IPS-20b (cell line): ENCODE measurements around the gene DNAJB7.

Experiments used
- H3K27ac ChIP-seq: one replicate; pipeline ENCODE4 v1.5.1; 2013; ENCODE audit warnings: low read length
- H3K27me3 ChIP-seq: 2 replicates; pipeline ENCODE4 v1.6.1; 2013; ENCODE audit warnings: mild to moderate bottlenecking, low read length, inconsistent platforms; ENCODE audit not compliant: insufficient read depth
- H3K36me3 ChIP-seq: 2 replicates; pipeline ENCODE4 v1.6.1; 2013; ENCODE audit warnings: low read depth, mild to moderate bottlenecking, inconsistent platforms, low read length, moderate library complexity; ENCODE audit not compliant: insufficient read depth
- H3K4me1 ChIP-seq: 2 replicates; pipeline ENCODE4 v1.6.1; 2013; ENCODE audit warnings: mild to moderate bottlenecking, control low read depth, inconsistent platforms, low read length, moderate library complexity; ENCODE audit not compliant: insufficient read depth
- H3K4me3 ChIP-seq: 2 replicates; pipeline ENCODE4 v1.5.1; 2013; ENCODE audit warnings: mild to moderate bottlenecking, low read length, inconsistent platforms
- H3K9ac ChIP-seq: 2 replicates; pipeline ENCODE4 v1.6.1; 2013; ENCODE audit warnings: low read depth, mild to moderate bottlenecking, inconsistent platforms, low read length, moderate library complexity
- H3K9me3 ChIP-seq: 2 replicates; pipeline ENCODE4 v1.6.1; 2013; ENCODE audit warnings: mild to moderate bottlenecking, low read depth, low read length, inconsistent platforms; ENCODE audit not compliant: insufficient read depth

Gene DNAJB7

GRCh38 chr22:40862013-40862412 lies at the start of gene DNAJB7:
Gene DNAJB7, minus strand, starts transcription at chr22:40862113. Its CDS starts 119 bp downstream, at chr22:40861994.
- Histone ChIP-seq H3K9me3 (no peaks in the 10 kb centered on the region), H3K27me3 (no peaks in the 10 kb centered on the region), H3K36me3 (peaks cover 9% of the 10 kb centered on the region; the same call in 1 of the 2 replicates), H3K9ac (no peak within 1 kb of the TSS), H3K4me1 (peaks cover 6% of the 10 kb centered on the region; the same call in 1 of the 2 replicates), H3K4me3 (no peak within 1 kb of the TSS), H3K27ac (no peak within 1 kb of the TSS)

GRCh38 chr22:40908895-40909294 lies 47.0 kb upstream of the DNAJB7 start:
- Histone ChIP-seq H3K27me3 (no peaks in the 10 kb centered on the region), H3K4me3 (no peak overlapping the region), H3K4me1 (peaks cover 4% of the 10 kb centered on the region; the same call in 1 of the 2 replicates), H3K9ac (peak overlapping the region; percentile 16; the same call in 1 of the 2 replicates), H3K9me3 (no peaks in the 10 kb centered on the region), H3K27ac (no peak overlapping the region), H3K36me3 (peaks cover 15% of the 10 kb centered on the region)

- Histone ChIP-seq H3K4me1 (peaks cover 4% of the 10 kb centered on the region; the same call in 1 of the 2 replicates), H3K36me3 (peaks cover 4% of the 10 kb centered on the region), H3K27me3 (no peaks in the 10 kb centered on the region), H3K4me3 (no peak overlapping the region), H3K9ac (no peak overlapping the region), H3K27ac (no peak overlapping the region), H3K9me3 (no peaks in the 10 kb centered on the region)
Observed at GRCh38 chr22:40904101-40904500, 42.2 kb upstream of the DNAJB7 start.

- Histone ChIP-seq H3K27me3 (no peaks in the 10 kb centered on the region), H3K36me3 (no peaks in the 10 kb centered on the region), H3K9me3 (no peaks in the 10 kb centered on the region), H3K27ac (no peak overlapping the region), H3K4me1 (no peaks in the 10 kb centered on the region), H3K9ac (no peak overlapping the region), H3K4me3 (no peak overlapping the region)
Observed at GRCh38 chr22:40898850-40899357, 37.0 kb upstream of the DNAJB7 start.

- H3K4me1 ChIP-seq: no peaks in the 10 kb centered on the region
- H3K4me3 ChIP-seq: no peak overlapping the region
- H3K27ac ChIP-seq: no peak overlapping the region
- no peaks in the 10 kb centered on the region for H3K27me3 ChIP-seq
- H3K36me3 ChIP-seq: peaks cover 5% of the 10 kb centered on the region
- no peaks in the 10 kb centered on the region for H3K9me3 ChIP-seq
- H3K9ac ChIP-seq: no peak overlapping the region
Observed at GRCh38 chr22:40894417-40894816, 32.5 kb upstream of the DNAJB7 start.

GRCh38 chr22:40890881-40891280 lies 29.0 kb upstream of the DNAJB7 start:
- no peak overlapping the region for H3K27ac ChIP-seq
- no peak overlapping the region for H3K9ac ChIP-seq
- H3K4me3 ChIP-seq: no peak overlapping the region
- no peaks in the 10 kb centered on the region for H3K27me3 ChIP-seq
- H3K9me3 ChIP-seq: no peaks in the 10 kb centered on the region
- H3K4me1 ChIP-seq: no peaks in the 10 kb centered on the region
- peaks cover 31% of the 10 kb centered on the region for H3K36me3 ChIP-seq

GRCh38 chr22:40889116-40889515 lies 27.2 kb upstream of the DNAJB7 start:
- Histone ChIP-seq H3K27ac (no peak overlapping the region), H3K4me3 (no peak overlapping the region), H3K4me1 (no peaks in the 10 kb centered on the region), H3K9me3 (no peaks in the 10 kb centered on the region), H3K27me3 (no peaks in the 10 kb centered on the region), H3K9ac (no peak overlapping the region), H3K36me3 (peaks cover 37% of the 10 kb centered on the region)

- no peak overlapping the region for H3K27ac ChIP-seq
- no peak overlapping the region for H3K9ac ChIP-seq
- H3K9me3 ChIP-seq: no peaks in the 10 kb centered on the region
- no peaks in the 10 kb centered on the region for H3K4me1 ChIP-seq
- H3K4me3 ChIP-seq: no peak overlapping the region
- H3K36me3 ChIP-seq: peaks cover 27% of the 10 kb centered on the region; the same call in 1 of the 2 replicates
- no peaks in the 10 kb centered on the region for H3K27me3 ChIP-seq
Observed at GRCh38 chr22:40878922-40879321, 17.0 kb upstream of the DNAJB7 start.

GRCh38 chr22:40877488-40877887 lies 15.6 kb upstream of the DNAJB7 start:
- no peak overlapping the region for H3K4me3 ChIP-seq
- no peaks in the 10 kb centered on the region for H3K9me3 ChIP-seq
- H3K27me3 ChIP-seq: no peaks in the 10 kb centered on the region
- no peaks in the 10 kb centered on the region for H3K4me1 ChIP-seq
- H3K27ac ChIP-seq: no peak overlapping the region
- no peak overlapping the region for H3K9ac ChIP-seq
- H3K36me3 ChIP-seq: peaks cover 14% of the 10 kb centered on the region; the same call in 1 of the 2 replicates

- no peaks in the 10 kb centered on the region for H3K9me3 ChIP-seq
- no peak overlapping the region for H3K27ac ChIP-seq
- H3K36me3 ChIP-seq: peaks cover 10% of the 10 kb centered on the region; the same call in 1 of the 2 replicates
- no peak overlapping the region for H3K9ac ChIP-seq
- H3K27me3 ChIP-seq: no peaks in the 10 kb centered on the region
- H3K4me1 ChIP-seq: no peaks in the 10 kb centered on the region
- no peak overlapping the region for H3K4me3 ChIP-seq
Observed at GRCh38 chr22:40876907-40877306, 15.0 kb upstream of the DNAJB7 start.

GRCh38 chr22:40875111-40875510 lies 13.2 kb upstream of the DNAJB7 start:
- H3K27me3 ChIP-seq: no peaks in the 10 kb centered on the region
- no peaks in the 10 kb centered on the region for H3K9me3 ChIP-seq
- H3K4me1 ChIP-seq: no peaks in the 10 kb centered on the region
- no peak overlapping the region for H3K9ac ChIP-seq
- H3K27ac ChIP-seq: no peak overlapping the region
- peaks cover 14% of the 10 kb centered on the region for H3K36me3 ChIP-seq
- no peak overlapping the region for H3K4me3 ChIP-seq

GRCh38 chr22:40874016-40874415 lies 12.1 kb upstream of the DNAJB7 start:
- Histone ChIP-seq H3K4me1 (no peaks in the 10 kb centered on the region), H3K9ac (no peak overlapping the region), H3K27me3 (no peaks in the 10 kb centered on the region), H3K9me3 (no peaks in the 10 kb centered on the region), H3K27ac (no peak overlapping the region), H3K36me3 (peaks cover 20% of the 10 kb centered on the region), H3K4me3 (no peak overlapping the region)
